ENCODE results near the gene ELN.

The ELN gene

GRCh38 chr7:74094224-74095101, 66.5 kb downstream of the ELN start:
- Histone ChIP-seq H3K27me3 (ENCODE audit: control insufficient read depth, insufficient read depth, low read length) (no peaks in the 10 kb centered on the region), H3K4me3 (ENCODE audit: low read length) (peak overlapping the region; percentile 49), H3K9ac (ENCODE audit: low read length) (peak overlapping the region; percentile 36), H3K27ac (ENCODE audit: low read length) (peak overlapping the region; percentile 73), H3K4me1 (ENCODE audit: control insufficient read depth, low read depth, low read length) (peaks cover 17% of the 10 kb centered on the region), H3K9me3 (ENCODE audit: control insufficient read depth, low read depth, low read length) (no peaks in the 10 kb centered on the region), H3K36me3 (ENCODE audit: control insufficient read depth, low read depth, low read length) (peaks cover 21% of the 10 kb centered on the region)

- Histone ChIP-seq H3K36me3 (ENCODE audit: control insufficient read depth, low read depth, low read length) (peaks cover 23% of the 10 kb centered on the region), H3K9ac (ENCODE audit: low read length) (peak overlapping the region; percentile 36), H3K4me1 (ENCODE audit: control insufficient read depth, low read depth, low read length) (peaks cover 17% of the 10 kb centered on the region), H3K27ac (ENCODE audit: low read length) (peak overlapping the region; percentile 26), H3K4me3 (ENCODE audit: low read length) (no peak overlapping the region), H3K27me3 (ENCODE audit: control insufficient read depth, insufficient read depth, low read length) (no peaks in the 10 kb centered on the region), H3K9me3 (ENCODE audit: control insufficient read depth, low read depth, low read length) (no peaks in the 10 kb centered on the region)
These were observed 67.2 kb downstream of the ELN start for GRCh38 chr7:74095135-74095534.

- Histone ChIP-seq H3K4me1 (ENCODE audit: control insufficient read depth, low read depth, low read length) (peaks cover 17% of the 10 kb centered on the region), H3K36me3 (ENCODE audit: control insufficient read depth, low read depth, low read length) (peaks cover 42% of the 10 kb centered on the region), H3K27ac (ENCODE audit: low read length) (no peak overlapping the region), H3K9ac (ENCODE audit: low read length) (no peak overlapping the region), H3K9me3 (ENCODE audit: control insufficient read depth, low read depth, low read length) (no peaks in the 10 kb centered on the region), H3K27me3 (ENCODE audit: control insufficient read depth, insufficient read depth, low read length) (no peaks in the 10 kb centered on the region), H3K4me3 (ENCODE audit: low read length) (no peak overlapping the region)
These were observed 70.1 kb downstream of the ELN start for GRCh38 chr7:74097937-74098614.

DNA sequence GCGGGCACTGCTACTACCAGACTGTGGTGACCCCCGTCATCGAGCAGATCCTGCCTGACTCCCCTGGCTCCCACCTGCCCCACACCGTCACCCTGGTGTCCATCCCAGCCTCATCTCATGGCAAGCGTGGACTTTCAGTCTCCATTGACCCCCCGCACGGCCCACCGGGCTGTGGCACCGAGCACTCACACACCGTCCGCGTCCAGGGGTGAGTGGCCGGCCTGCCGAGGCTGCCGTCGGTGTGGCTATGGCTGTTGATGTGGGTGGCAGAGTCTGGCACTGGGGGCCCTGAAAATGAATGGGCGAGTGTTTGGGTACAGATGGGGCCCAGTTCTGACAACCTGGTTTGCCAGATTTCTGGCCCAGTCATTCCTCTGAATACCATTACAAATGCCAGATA, 71.1 kb downstream of the ELN start:
- Histone ChIP-seq H3K4me1 (ENCODE audit: control insufficient read depth, low read depth, low read length) (peaks cover 9% of the 10 kb centered on the region), H3K36me3 (ENCODE audit: control insufficient read depth, low read depth, low read length) (peaks cover 42% of the 10 kb centered on the region), H3K27ac (ENCODE audit: low read length) (no peak overlapping the region), H3K27me3 (ENCODE audit: control insufficient read depth, insufficient read depth, low read length) (no peaks in the 10 kb centered on the region), H3K9me3 (ENCODE audit: control insufficient read depth, low read depth, low read length) (no peaks in the 10 kb centered on the region), H3K4me3 (ENCODE audit: low read length) (no peak overlapping the region), H3K9ac (ENCODE audit: low read length) (no peak overlapping the region)

- no peak overlapping the region for H3K4me3 ChIP-seq (ENCODE audit: low read length)
- no peaks in the 10 kb centered on the region for H3K9me3 ChIP-seq (ENCODE audit: control insufficient read depth, low read depth, low read length)
- no peak overlapping the region for H3K9ac ChIP-seq (ENCODE audit: low read length)
- no peak overlapping the region for H3K27ac ChIP-seq (ENCODE audit: low read length)
- H3K27me3 ChIP-seq (ENCODE audit: control insufficient read depth, insufficient read depth, low read length), result no peaks in the 10 kb centered on the region
- H3K36me3 ChIP-seq (ENCODE audit: control insufficient read depth, low read depth, low read length), result peaks cover 50% of the 10 kb centered on the region
- no peaks in the 10 kb centered on the region for H3K4me1 ChIP-seq (ENCODE audit: control insufficient read depth, low read depth, low read length)
These were observed 73.2 kb downstream of the ELN start for GRCh38 chr7:74101061-74101681.

DNA sequence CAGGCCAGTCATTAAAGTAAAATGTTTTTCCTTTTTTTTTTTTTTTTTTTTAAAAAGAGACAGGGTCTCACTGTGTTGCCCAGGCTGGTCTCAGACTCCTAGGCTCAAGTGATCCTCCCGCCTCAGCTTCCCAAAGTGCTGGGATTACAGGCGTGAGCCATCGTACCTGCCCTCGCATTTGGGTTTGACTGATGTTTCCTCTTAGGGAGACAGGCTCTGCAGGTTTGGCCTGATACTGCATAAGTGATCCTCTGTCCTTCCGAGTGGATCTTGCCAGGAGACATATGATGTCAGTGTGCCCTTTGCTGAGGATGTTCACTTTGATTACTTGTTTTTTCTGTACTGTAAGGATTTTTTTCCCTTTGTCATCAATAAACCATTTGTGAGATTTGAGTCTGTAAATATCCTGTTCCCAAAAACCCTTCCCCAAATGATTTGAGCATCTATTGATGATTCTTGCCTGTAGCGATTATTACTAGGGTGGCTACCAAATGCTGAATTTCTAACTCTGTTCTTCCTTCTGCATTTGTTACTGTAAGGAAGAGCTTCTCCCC, 75.3 kb downstream of the ELN start:
- Histone ChIP-seq H3K36me3 (ENCODE audit: control insufficient read depth, low read depth, low read length) (peaks cover 55% of the 10 kb centered on the region), H3K9ac (ENCODE audit: low read length) (no peak overlapping the region), H3K27ac (ENCODE audit: low read length) (no peak overlapping the region), H3K9me3 (ENCODE audit: control insufficient read depth, low read depth, low read length) (no peaks in the 10 kb centered on the region), H3K27me3 (ENCODE audit: control insufficient read depth, insufficient read depth, low read length) (no peaks in the 10 kb centered on the region), H3K4me1 (ENCODE audit: control insufficient read depth, low read depth, low read length) (no peaks in the 10 kb centered on the region), H3K4me3 (ENCODE audit: low read length) (no peak overlapping the region)

DNA sequence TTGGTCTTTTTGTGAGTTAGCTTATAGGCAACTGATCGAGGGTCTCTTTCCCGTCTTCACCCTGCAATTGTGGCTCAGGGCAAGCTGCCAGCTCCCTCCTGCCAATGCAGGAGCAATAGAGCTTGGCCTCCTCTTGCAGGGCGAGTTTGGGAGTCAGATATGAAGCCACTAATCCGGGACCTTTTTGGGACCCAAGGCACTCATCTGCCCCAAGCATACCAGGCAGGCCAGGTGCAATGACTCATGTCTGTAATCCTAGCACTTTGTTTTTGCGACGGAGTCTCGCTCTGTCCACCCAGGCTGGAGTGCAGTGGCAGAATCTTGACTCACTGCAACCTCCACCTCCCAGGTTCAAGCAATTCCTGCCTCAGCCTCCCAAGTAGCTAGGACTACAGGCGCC, 76.7 kb downstream of the ELN start:
- Histone ChIP-seq H3K9ac (ENCODE audit: low read length) (no peak overlapping the region), H3K4me3 (ENCODE audit: low read length) (no peak overlapping the region), H3K27ac (ENCODE audit: low read length) (no peak overlapping the region), H3K4me1 (ENCODE audit: control insufficient read depth, low read depth, low read length) (no peaks in the 10 kb centered on the region), H3K9me3 (ENCODE audit: control insufficient read depth, low read depth, low read length) (no peaks in the 10 kb centered on the region), H3K36me3 (ENCODE audit: control insufficient read depth, low read depth, low read length) (peaks cover 53% of the 10 kb centered on the region), H3K27me3 (ENCODE audit: control insufficient read depth, insufficient read depth, low read length) (no peaks in the 10 kb centered on the region)

GRCh38 chr7:74105992-74106391, 78.0 kb downstream of the ELN start:
- Histone ChIP-seq H3K27me3 (ENCODE audit: control insufficient read depth, insufficient read depth, low read length) (no peaks in the 10 kb centered on the region), H3K9ac (ENCODE audit: low read length) (no peak overlapping the region), H3K4me1 (ENCODE audit: control insufficient read depth, low read depth, low read length) (no peaks in the 10 kb centered on the region), H3K4me3 (ENCODE audit: low read length) (no peak overlapping the region), H3K9me3 (ENCODE audit: control insufficient read depth, low read depth, low read length) (no peaks in the 10 kb centered on the region), H3K36me3 (ENCODE audit: control insufficient read depth, low read depth, low read length) (peaks cover 53% of the 10 kb centered on the region), H3K27ac (ENCODE audit: low read length) (no peak overlapping the region)

GRCh38 chr7:74106846-74107245, 78.9 kb downstream of the ELN start:
- Histone ChIP-seq H3K4me3 (ENCODE audit: low read length) (no peak overlapping the region), H3K9ac (ENCODE audit: low read length) (no peak overlapping the region), H3K4me1 (ENCODE audit: control insufficient read depth, low read depth, low read length) (no peaks in the 10 kb centered on the region), H3K9me3 (ENCODE audit: control insufficient read depth, low read depth, low read length) (no peaks in the 10 kb centered on the region), H3K36me3 (ENCODE audit: control insufficient read depth, low read depth, low read length) (peaks cover 54% of the 10 kb centered on the region), H3K27ac (ENCODE audit: low read length) (no peak overlapping the region), H3K27me3 (ENCODE audit: control insufficient read depth, insufficient read depth, low read length) (no peaks in the 10 kb centered on the region)

DNA sequence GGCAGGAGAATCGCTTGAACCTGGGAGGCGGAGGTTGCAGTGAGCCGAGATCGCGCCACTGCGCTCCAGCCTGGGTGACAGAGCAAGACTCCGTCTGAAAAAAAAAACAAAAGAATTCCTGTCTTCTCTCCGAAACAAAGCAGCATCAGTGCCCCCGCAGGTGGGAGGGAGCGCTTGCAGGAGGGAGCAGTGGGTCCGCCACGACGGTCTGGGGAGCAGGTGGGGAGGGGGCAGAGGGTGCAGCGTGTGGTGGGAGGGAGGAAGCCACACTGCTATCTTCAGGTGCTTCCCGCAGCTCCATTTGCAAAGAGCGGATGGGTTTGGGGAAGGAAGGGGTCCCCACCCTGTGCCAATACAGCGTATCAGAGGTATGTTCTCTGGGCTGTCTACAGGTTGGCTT, 87.4 kb downstream of the ELN start:
- Histone ChIP-seq H3K4me1 (ENCODE audit: control insufficient read depth, low read depth, low read length) (no peaks in the 10 kb centered on the region), H3K36me3 (ENCODE audit: control insufficient read depth, low read depth, low read length) (peaks cover 20% of the 10 kb centered on the region), H3K9me3 (ENCODE audit: control insufficient read depth, low read depth, low read length) (no peaks in the 10 kb centered on the region), H3K27me3 (ENCODE audit: control insufficient read depth, insufficient read depth, low read length) (no peaks in the 10 kb centered on the region), H3K4me3 (ENCODE audit: low read length) (no peak overlapping the region), H3K9ac (ENCODE audit: low read length) (no peak overlapping the region), H3K27ac (ENCODE audit: low read length) (no peak overlapping the region)

- Histone ChIP-seq H3K36me3 (ENCODE audit: control insufficient read depth, low read depth, low read length) (peaks cover 26% of the 10 kb centered on the region), H3K27ac (ENCODE audit: low read length) (no peak overlapping the region), H3K9me3 (ENCODE audit: control insufficient read depth, low read depth, low read length) (no peaks in the 10 kb centered on the region), H3K4me3 (ENCODE audit: low read length) (no peak overlapping the region), H3K4me1 (ENCODE audit: control insufficient read depth, low read depth, low read length) (no peaks in the 10 kb centered on the region), H3K9ac (ENCODE audit: low read length) (no peak overlapping the region), H3K27me3 (ENCODE audit: control insufficient read depth, insufficient read depth, low read length) (no peaks in the 10 kb centered on the region)
These were observed 88.4 kb downstream of the ELN start for GRCh38 chr7:74116356-74116755.
